H9 (cell line): Measurements from ENCODE around the gene ALG12. TPM values are rescaled to one million over a fixed set of nuclear protein-coding genes. Genes with fewer than 3 reads are reported as not detected.

Source experiments
- DNase-seq: peaks from one replicate; pipeline ENCODE4 v3.0.0-alpha.2; 2017
- H2AFZ ChIP-seq: one replicate; pipeline ENCODE4 v1.6.1; 2013; ENCODE audit warnings: mild to moderate bottlenecking, low read length, control low read depth, moderate library complexity
- H2AK5ac ChIP-seq: 2 replicates; pipeline ENCODE4 v1.6.1; 2013; ENCODE audit warnings: low read length, control low read depth, mixed read lengths; ENCODE audit not compliant: insufficient read length
- H2BK120ac ChIP-seq: one replicate; pipeline ENCODE4 v1.6.1; 2013; ENCODE audit warnings: low read depth, mild to moderate bottlenecking, low read length, control low read depth, inconsistent platforms; ENCODE audit not compliant: poor library complexity, severe bottlenecking
- H2BK12ac ChIP-seq: 2 replicates; pipeline ENCODE4 v1.6.1; 2013; ENCODE audit warnings: low read length, control low read depth, mixed read lengths, low read depth; ENCODE audit not compliant: insufficient read length
- H2BK15ac ChIP-seq: 2 replicates; pipeline ENCODE4 v1.6.1; 2013; ENCODE audit warnings: low read depth, low read length, control low read depth
- H2BK20ac ChIP-seq: one replicate; pipeline ENCODE4 v1.6.1; 2013; ENCODE audit warnings: low read depth, mild to moderate bottlenecking, low read length, control low read depth, inconsistent platforms; ENCODE audit not compliant: poor library complexity, severe bottlenecking
- H2BK5ac ChIP-seq: 2 replicates; pipeline ENCODE4 v1.6.1; 2013; ENCODE audit warnings: low read length, control low read depth, mixed read lengths; ENCODE audit not compliant: insufficient read length
- H3K14ac ChIP-seq: 2 replicates; pipeline ENCODE4 v1.6.1; 2013; ENCODE audit warnings: low read length, control low read depth; ENCODE audit not compliant: insufficient read depth
- H3K18ac ChIP-seq: 2 replicates; pipeline ENCODE4 v1.6.1; 2013; ENCODE audit warnings: low read depth, mild to moderate bottlenecking, mixed read lengths, low read length, control low read depth; ENCODE audit not compliant: insufficient read length
- H3K23ac ChIP-seq: 2 replicates; pipeline ENCODE4 v1.6.1; 2013; ENCODE audit warnings: low read length, control low read depth, mixed read lengths, low read depth; ENCODE audit not compliant: insufficient read length
- H3K23me2 ChIP-seq: 2 replicates; pipeline ENCODE4 v1.6.1; 2013; ENCODE audit warnings: low read depth, mild to moderate bottlenecking, mixed read lengths, low read length, control low read depth; ENCODE audit not compliant: insufficient read length, poor library complexity, severe bottlenecking
- H3K27ac ChIP-seq: 2 replicates; pipeline ENCODE4 v1.5.1; 2013; ENCODE audit warnings: low read length, control low read depth, mixed read lengths, low read depth; ENCODE audit not compliant: insufficient read length
- H3K27me3 ChIP-seq: 2 replicates; pipeline ENCODE4 v1.6.1; 2013; ENCODE audit warnings: low read length, control low read depth, inconsistent platforms; ENCODE audit not compliant: insufficient read depth
- H3K4ac ChIP-seq: 2 replicates; pipeline ENCODE4 v1.6.1; 2013; ENCODE audit warnings: low read depth, mild to moderate bottlenecking, control low read depth, inconsistent platforms, low read length, moderate library complexity
- H3K4me1 ChIP-seq: 2 replicates; pipeline ENCODE4 v1.6.1; 2013; ENCODE audit warnings: low read length, control low read depth, inconsistent platforms; ENCODE audit not compliant: insufficient read depth
- H3K4me2 ChIP-seq: 2 replicates; pipeline ENCODE4 v1.6.1; 2013; ENCODE audit warnings: low read length, control low read depth, mixed read lengths; ENCODE audit not compliant: insufficient read length, insufficient read depth
- H3K56ac ChIP-seq: 2 replicates; pipeline ENCODE4 v1.6.1; 2013; ENCODE audit warnings: low read depth, mild to moderate bottlenecking, mixed read lengths, low read length, control low read depth; ENCODE audit not compliant: insufficient read length
- H3K79me1 ChIP-seq: 2 replicates; pipeline ENCODE4 v1.6.1; 2013; ENCODE audit warnings: low read depth, mild to moderate bottlenecking, moderate library complexity, low read length, control low read depth, inconsistent platforms; ENCODE audit not compliant: insufficient read depth, poor library complexity, severe bottlenecking
- H3K79me2 ChIP-seq: 2 replicates; pipeline ENCODE4 v1.6.1; 2013; ENCODE audit warnings: low read length, control low read depth, inconsistent platforms; ENCODE audit not compliant: insufficient read depth
- H3K9ac ChIP-seq: 2 replicates; pipeline ENCODE4 v1.6.1; 2013; ENCODE audit warnings: low read length, control low read depth, mixed read lengths; ENCODE audit not compliant: insufficient read length; ENCODE audit errors: extremely low read depth
- H3K9me3 ChIP-seq: one replicate; pipeline ENCODE4 v1.6.1; 2013; ENCODE audit warnings: low read depth, low read length, inconsistent platforms; ENCODE audit not compliant: control insufficient read depth
- H3T11ph ChIP-seq: one replicate; pipeline ENCODE4 v1.6.1; 2013; ENCODE audit warnings: mild to moderate bottlenecking, low read length, control low read depth, inconsistent platforms
- H4K20me1 ChIP-seq: one replicate; pipeline ENCODE4 v1.6.1; 2013; ENCODE audit not compliant: control insufficient read depth, insufficient read length, insufficient read depth
- H4K5ac ChIP-seq: 2 replicates; pipeline ENCODE4 v1.6.1; 2013; ENCODE audit warnings: low read depth, mild to moderate bottlenecking, mixed read lengths, low read length, control low read depth; ENCODE audit not compliant: insufficient read length
- H4K8ac ChIP-seq: replicated peaks from 2 replicates; pipeline ENCODE4 v1.6.1; 2013; ENCODE audit warnings: low read length, control low read depth, mixed read lengths, low read depth; ENCODE audit not compliant: insufficient read length
- H4K91ac ChIP-seq: 2 replicates; pipeline ENCODE4 v1.6.1; 2013; ENCODE audit warnings: low read depth, mild to moderate bottlenecking, moderate library complexity, mixed read lengths, low read length, control low read depth; ENCODE audit not compliant: insufficient read length
- H3K27ac Mint-ChIP-seq, 3 experiments: 2 replicates in 2 of 3; 3 replicates in 1 of 3; pipeline ENCODE4 v1.8.0; 2020 to 2021; ENCODE audit warnings: mixed read lengths in 3 of 3, mild to moderate bottlenecking in 1 of 3, moderate library complexity in 1 of 3
- H3K27me3 Mint-ChIP-seq: 2 replicates; pipeline ENCODE4 v1.8.0; 2021; ENCODE audit warnings: low read depth, mild to moderate bottlenecking, moderate library complexity, mixed read lengths
- H3K36me3 Mint-ChIP-seq, 3 experiments: 2 replicates in 2 of 3; 3 replicates in 1 of 3; pipeline ENCODE4 v1.8.0; 2020 to 2021; ENCODE audit warnings: low read depth in 3 of 3, mixed read lengths in 3 of 3; ENCODE audit not compliant: insufficient read depth in 1 of 3
- H3K4me1 Mint-ChIP-seq, 2 experiments: 2 replicates each; pipeline ENCODE4 v1.8.0; 2020; ENCODE audit warnings: mixed read lengths in 2 of 2
- H3K4me3 Mint-ChIP-seq, 2 experiments: 2 replicates in 1 of 2; 3 replicates in 1 of 2; pipeline ENCODE4 v1.8.0; 2020 to 2021; ENCODE audit warnings: mild to moderate bottlenecking in 2 of 2, mixed read lengths in 2 of 2, moderate library complexity in 1 of 2
- H3K9me3 Mint-ChIP-seq, 2 experiments: 2 replicates in 1 of 2; 3 replicates in 1 of 2; pipeline ENCODE4 v1.8.0; 2020; ENCODE audit warnings: mild to moderate bottlenecking in 2 of 2, mixed read lengths in 2 of 2, moderate library complexity in 1 of 2
- CTCF ChIP-seq: fragments of 200-600 bp; sonication (generic); conservative IDR thresholded peaks from 3 replicates; pipeline ENCODE4 v1.8.0; 2021; ENCODE audit warnings: antibody characterized with exemption, mild to moderate bottlenecking
- WGBS: extraction: QIAGEN DNeasy Blood & Tissue Kit; methylation state at CpG from one replicate; pipeline ENCODE4 v1.1.7; 2013; ENCODE audit warnings: missing lambda C conversion rate, low lambda C conversion rate, mixed read lengths; ENCODE audit not compliant: insufficient read length; ENCODE audit errors: extremely low coverage; 5-methylcytosine and 5-hydroxymethylcytosine counted together
- total RNA-seq: library from RNA; stranded (reverse); gene quantifications from 2 replicates; pipeline ENCODE4 v1.2.1, GENCODE V29; 2021

Gene ALG12
- total RNA-seq, 1 experiment from 2014 or later, result 19.2 TPM

- Histone ChIP-seq H3K18ac (no peak overlapping the region), H3K9ac (no peak overlapping the region), H4K5ac (no peak overlapping the region), H3K79me1 (no peaks in the 10 kb centered on the region), H3K27me3 (no peaks in the 10 kb centered on the region), H2BK120ac (no peak overlapping the region), H2BK5ac (no peak overlapping the region), H3K56ac (no peak overlapping the region), H3K4me2 (no peak overlapping the region), H2BK15ac (no peak overlapping the region), H3K27ac (no peak overlapping the region), H3K23ac (no peak overlapping the region), H3K14ac (no peak overlapping the region; the same call in 1 of the 2 replicates), H3K23me2 (no peaks in the 10 kb centered on the region), H4K91ac (no peak overlapping the region), H4K8ac (no peak overlapping the region), H3K4me1 (no peaks in the 10 kb centered on the region), H4K20me1 (no peaks in the 10 kb centered on the region), H3K79me2 (no peaks in the 10 kb centered on the region), H3T11ph (no peak overlapping the region), H2BK20ac (no peak overlapping the region), H2BK12ac (no peak overlapping the region), H3K4ac (no peak overlapping the region), H2AFZ (no peak overlapping the region), H3K9me3 (no peaks in the 10 kb centered on the region), H2AK5ac (no peak overlapping the region)
- H3K27ac Mint-ChIP-seq, result peak overlapping the region in 2 of 3 experiments; percentile 52 to 68; a peak in 2 of 7 replicates
- no peaks in the 10 kb centered on the region for H3K36me3 Mint-ChIP-seq
- H3K27me3 Mint-ChIP-seq, result no peaks in the 10 kb centered on the region
- DNase-seq, result no peak
- no CpG with 5 or more reads among the region's 42 CpGs for WGBS
- H3K4me3 Mint-ChIP-seq, result no peak overlapping the region
- H3K4me1 Mint-ChIP-seq, result peaks cover 13 to 30% of the 10 kb centered on the region in 2 experiments
- no peaks in the 10 kb centered on the region for H3K9me3 Mint-ChIP-seq
- TF ChIP-seq CTCF, result no peak
These were observed 31.0 kb upstream of the ALG12 start for GRCh38 chr22:49948958-49949913.
